Measurements from ENCODE around the gene ALAD. TPM values are rescaled to one million over a fixed set of nuclear protein-coding genes. Genes with fewer than 3 reads are reported as not detected.

ALAD gene
- total and polyA plus RNA-seq, 9 of the 15 experiments (the other 6 are each of a cell fraction or from before 2014, with no cell fraction given), result 1.3 to 12.7 (median 6.8) TPM

- peak; percentile 98 for TF ChIP-seq ZNF592 (IDR thresholded peaks at IDR 0.05)
- peak; percentile 76; the same call in 1 of the 2 replicates for TF ChIP-seq ZNF212 (CRISPR knock-in tag; IDR thresholded peaks at IDR 0.05)
- no peak for TF ChIP-seq MBD2 (IDR thresholded peaks at IDR 0.05; ENCODE audit: borderline replicate concordance, low read depth)
- no peak for TF ChIP-seq TFAM (CRISPR knock-in tag; conservative IDR thresholded peaks at IDR 0.05)
- TF ChIP-seq MECOM (CRISPR knock-in tag; IDR thresholded peaks at IDR 0.05), result peak; percentile 95
- no peak for TF ChIP-seq KAT2B (IDR thresholded peaks at IDR 0.05; ENCODE audit: low read depth, low read length)
- TF ChIP-seq ZFX (CRISPR knock-in tag; IDR thresholded peaks at IDR 0.05), result no peak
- no peak for TF ChIP-seq SLC30A9 (CRISPR knock-in tag; IDR thresholded peaks at IDR 0.05)
- no peak for TF ChIP-seq CHD4 (IDR thresholded peaks at IDR 0.05; ENCODE audit: insufficient read depth, insufficient replicate concordance, low read depth, low read length, poor library complexity, severe bottlenecking)
- peak; percentile 76; the same call in 1 of the 2 replicates for TF ChIP-seq KLF13 (tag; IDR thresholded peaks at IDR 0.05; ENCODE audit: borderline replicate concordance, low read depth)
- no peak for TF ChIP-seq BMI1 (IDR thresholded peaks at IDR 0.05; ENCODE audit: low read length)
- no peak for TF ChIP-seq XRCC5 (IDR thresholded peaks at IDR 0.05; ENCODE audit: low read depth, low read length)
- peak; percentile 67 for TF ChIP-seq ZNF134 (CRISPR knock-in tag; conservative IDR thresholded peaks at IDR 0.05)
- TF ChIP-seq ATF7 (IDR thresholded peaks at IDR 0.05), result no peak
- no peak for TF ChIP-seq JUN (IDR thresholded peaks at IDR 0.05; ENCODE audit: borderline replicate concordance, low read depth, low read length)
- no peak for TF ChIP-seq JUN (CRISPR knock-in tag; IDR thresholded peaks at IDR 0.05; ENCODE audit: borderline replicate concordance)
- no peak for TF ChIP-seq SMARCB1 (IDR thresholded peaks at IDR 0.05; ENCODE audit: insufficient read length, low read depth)
- no peak for TF ChIP-seq CSDE1 (IDR thresholded peaks at IDR 0.05)
Measured at GRCh38 chr9:113345671-113346070, 55.4 kb downstream of the ALAD start (continued).
